Large intestine (tissue), 12 donors: ENCODE data around the gene WBP11. TPM values are rescaled to one million over a fixed set of nuclear protein-coding genes. Genes with fewer than 3 reads are reported as not detected.

Experiments used
- DNase-seq, 2 donors: peaks; one replicate each; pipeline versions ENCODE4 v3.0.0 to v3.0.0-alpha.2; 2013
- H3K27ac ChIP-seq: one replicate; pipeline ENCODE4 v1.5.1; 2013; ENCODE audit warnings: low read length
- H3K27me3 ChIP-seq: 2 replicates; pipeline ENCODE4 v1.6.1; 2013; ENCODE audit warnings: low read length; ENCODE audit not compliant: control insufficient read depth, insufficient read depth
- H3K36me3 ChIP-seq: 2 replicates; pipeline ENCODE4 v1.6.1; 2013; ENCODE audit warnings: low read length; ENCODE audit not compliant: control insufficient read depth, insufficient read depth
- H3K4me1 ChIP-seq: one replicate; pipeline ENCODE4 v1.6.1; 2013; ENCODE audit warnings: low read length; ENCODE audit not compliant: control insufficient read depth, insufficient read depth
- H3K4me3 ChIP-seq: one replicate; pipeline ENCODE4 v1.5.1; 2013; ENCODE audit warnings: low read length
- H3K9me3 ChIP-seq: one replicate; pipeline ENCODE4 v1.6.1; 2013; ENCODE audit warnings: mild to moderate bottlenecking, low read depth, low read length, moderate library complexity; ENCODE audit not compliant: control insufficient read depth
- WGBS: methylation state at CpG from one replicate; pipeline ENCODE4 v1.1.5; 2013; ENCODE audit warnings: low lambda C conversion rate; ENCODE audit not compliant: insufficient coverage; 5-methylcytosine and 5-hydroxymethylcytosine counted together
- long read RNA-seq, 11 donors: transcript quantifications; one replicate each; lab custom pipeline, GENCODE V29; 2026
- polyA plus RNA-seq: library from polyadenylated mRNA; unstranded; fragments of 120-200 nt; gene quantifications from one replicate; pipeline ENCODE4 v1.2.1, GENCODE V29; 2013

WBP11 gene
- 45.6 TPM for polyA plus RNA-seq
- long read RNA-seq, donor 1, full-length matches to known transcripts = 6 of 6 reads
- long read RNA-seq, donor 1, partial matches to known transcripts = 0 of 6 reads
- long read RNA-seq, donor 1, other reads (novel, unspliced or antisense) = 0 of 6 reads
- long read RNA-seq, donor 2, full-length matches to known transcripts = 22 of 22 reads
- long read RNA-seq, donor 2, partial matches to known transcripts = 0 of 22 reads
- long read RNA-seq, donor 2, other reads (novel, unspliced or antisense) = 0 of 22 reads
- long read RNA-seq, donor 3 = 0 reads
- long read RNA-seq, donor 4 = 0 reads
- long read RNA-seq, donor 5, full-length matches to known transcripts = 10 of 16 reads
- long read RNA-seq, donor 5, partial matches to known transcripts = 6 of 16 reads
- long read RNA-seq, donor 5, other reads (novel, unspliced or antisense) = 0 of 16 reads
- long read RNA-seq, donor 6, full-length matches to known transcripts = 7 of 7 reads
- long read RNA-seq, donor 6, partial matches to known transcripts = 0 of 7 reads
- long read RNA-seq, donor 6, other reads (novel, unspliced or antisense) = 0 of 7 reads
- long read RNA-seq, donor 7, partial matches to known transcripts = 0 of 2 reads
- long read RNA-seq, donor 7, other reads (novel, unspliced or antisense) = 0 of 2 reads
- long read RNA-seq, donor 8, full-length matches to known transcripts = 23 of 31 reads
- long read RNA-seq, donor 8, partial matches to known transcripts = 8 of 31 reads
- long read RNA-seq, donor 8, other reads (novel, unspliced or antisense) = 0 of 31 reads
- long read RNA-seq, donor 9, full-length matches to known transcripts = 7 of 7 reads
- long read RNA-seq, donor 9, partial matches to known transcripts = 0 of 7 reads
- long read RNA-seq, donor 9, other reads (novel, unspliced or antisense) = 0 of 7 reads
- long read RNA-seq, donor 10, full-length matches to known transcripts = 15 of 15 reads
- long read RNA-seq, donor 10, partial matches to known transcripts = 0 of 15 reads
- long read RNA-seq, donor 10, other reads (novel, unspliced or antisense) = 0 of 15 reads
- long read RNA-seq, donor 11, full-length matches to known transcripts = 15 of 26 reads
- long read RNA-seq, donor 11, partial matches to known transcripts = 11 of 26 reads
- long read RNA-seq, donor 11, other reads (novel, unspliced or antisense) = 0 of 26 reads

- H3K4me3 ChIP-seq = peak within 1 kb of the TSS; percentile 86
- no peaks in the 10 kb centered on the region for H3K9me3 ChIP-seq
- peaks cover 9% of the 10 kb centered on the region for H3K4me1 ChIP-seq
- WGBS = no CpG with 5 or more reads among the region's 50 CpGs
- peaks cover 10% of the 10 kb centered on the region for H3K36me3 ChIP-seq
- no peaks in the 10 kb centered on the region for H3K27me3 ChIP-seq
- peak; percentile 98 to 99 for DNase-seq
- H3K27ac ChIP-seq = peak within 1 kb of the TSS; percentile 87
Observed at GRCh38 chr12:14803011-14803829, at the start of gene WBP11, which contains the start of gene C12orf60. WBP11 (minus strand) TSS chr12:14803478; CDS start chr12:14801383, 2,095 bp downstream. C12orf60 (plus strand) TSS chr12:14803670; CDS start chr12:14822936, 19,266 bp downstream.

- no peaks in the 10 kb centered on the region for H3K9me3 ChIP-seq
- no peak overlapping the region for H3K4me3 ChIP-seq
- no peak for DNase-seq
- H3K4me1 ChIP-seq = no peaks in the 10 kb centered on the region
- no peak overlapping the region for H3K27ac ChIP-seq
- H3K27me3 ChIP-seq = no peaks in the 10 kb centered on the region
- H3K36me3 ChIP-seq = no peaks in the 10 kb centered on the region
Observed at GRCh38 chr12:14852880-14853279, 49.6 kb upstream of the WBP11 start.

- WGBS = no CpG with 5 or more reads among the region's 1 CpG
- no peak for DNase-seq
- H3K27me3 ChIP-seq = no peaks in the 10 kb centered on the region
- H3K36me3 ChIP-seq = no peaks in the 10 kb centered on the region
- H3K4me1 ChIP-seq = peaks cover 4% of the 10 kb centered on the region
- no peak overlapping the region for H3K27ac ChIP-seq
- H3K4me3 ChIP-seq = no peak overlapping the region
- H3K9me3 ChIP-seq = no peaks in the 10 kb centered on the region
Observed at GRCh38 chr12:14850929-14851663, 47.8 kb upstream of the WBP11 start.

- no peak overlapping the region for H3K4me3 ChIP-seq
- no CpG with 5 or more reads among the region's 2 CpGs for WGBS
- no peak for DNase-seq
- no peak overlapping the region for H3K27ac ChIP-seq
- no peaks in the 10 kb centered on the region for H3K36me3 ChIP-seq
- H3K27me3 ChIP-seq = no peaks in the 10 kb centered on the region
- peaks cover 4% of the 10 kb centered on the region for H3K4me1 ChIP-seq
- H3K9me3 ChIP-seq = no peaks in the 10 kb centered on the region
Observed at GRCh38 chr12:14849661-14850060, 46.4 kb upstream of the WBP11 start.

- DNase-seq = no peak
Observed at GRCh38 chr12:14846876-14847580, 43.8 kb upstream of the WBP11 start.

GRCh38 chr12:14846042-14846587, 42.8 kb upstream of the WBP11 start:
- Histone ChIP-seq H3K9me3 (no peaks in the 10 kb centered on the region), H3K27me3 (no peaks in the 10 kb centered on the region), H3K36me3 (no peaks in the 10 kb centered on the region), H3K4me1 (peaks cover 20% of the 10 kb centered on the region), H3K27ac (no peak overlapping the region), H3K4me3 (no peak overlapping the region)
- WGBS = 8% methylated on average over 2 of the region's 3 CpGs
- no peak for DNase-seq

More at GRCh38 chr12:14846876-14847580, 43.8 kb upstream of the WBP11 start:
- Histone ChIP-seq H3K4me3 (no peak overlapping the region), H3K27ac (no peak overlapping the region), H3K36me3 (no peaks in the 10 kb centered on the region), H3K27me3 (no peaks in the 10 kb centered on the region), H3K4me1 (peaks cover 13% of the 10 kb centered on the region), H3K9me3 (no peaks in the 10 kb centered on the region)
- 71% methylated on average over 3 of the region's 4 CpGs for WGBS

GRCh38 chr12:14845350-14845750, 42.1 kb upstream of the WBP11 start:
- Histone ChIP-seq H3K9me3 (no peaks in the 10 kb centered on the region), H3K36me3 (no peaks in the 10 kb centered on the region), H3K4me1 (peaks cover 23% of the 10 kb centered on the region), H3K27ac (no peak overlapping the region), H3K27me3 (no peaks in the 10 kb centered on the region), H3K4me3 (no peak overlapping the region)
- 20% methylated on average over 1 of the region's 3 CpGs for WGBS
- peak; percentile 29 to 57 for DNase-seq

- Histone ChIP-seq H3K36me3 (no peaks in the 10 kb centered on the region), H3K4me1 (peaks cover 24% of the 10 kb centered on the region), H3K27me3 (no peaks in the 10 kb centered on the region), H3K9me3 (no peaks in the 10 kb centered on the region), H3K4me3 (no peak overlapping the region), H3K27ac (no peak overlapping the region)
- DNase-seq = no peak
Observed at GRCh38 chr12:14844401-14844800, 41.1 kb upstream of the WBP11 start.
